HL-60 (cell line): ENCODE results near the gene NT5C.

Experiments
- CTCF ChIP-seq: IDR thresholded peaks from one replicate; pipeline ENCODE4 v1.5.1; 2011; ENCODE audit warnings: low read length, control low read depth, inconsistent platforms; ENCODE audit not compliant: insufficient read depth
- GABPA ChIP-seq: IDR thresholded peaks from 2 replicates; pipeline ENCODE4 v1.6.1; 2012; ENCODE audit warnings: low read depth
- POLR2AphosphoS5 ChIP-seq: IDR thresholded peaks from 2 replicates; pipeline ENCODE4 v1.6.1; 2012; ENCODE audit warnings: low read depth
- REST ChIP-seq: IDR thresholded peaks from 2 replicates; pipeline ENCODE4 v1.6.1; 2012; ENCODE audit warnings: low read depth; ENCODE audit not compliant: insufficient replicate concordance
- SPI1 ChIP-seq: IDR thresholded peaks from 2 replicates; pipeline ENCODE4 v1.6.1; 2012; ENCODE audit warnings: low read depth, mild to moderate bottlenecking, borderline replicate concordance

- TF ChIP-seq CTCF (no peak), GABPA (no peak), POLR2AphosphoS5 (no peak), REST (no peak), SPI1 (no peak)
Observed at GRCh38 chr17:75081611-75082540, 49.7 kb downstream of the NT5C start.
